ENCODE data around the gene EBNA1BP2. TPM values are rescaled to one million over a fixed set of nuclear protein-coding genes. Genes with fewer than 3 reads are reported as not detected.

The EBNA1BP2 gene
- total RNA-seq, 1 experiment from 2014 or later = 169 TPM

DNA sequence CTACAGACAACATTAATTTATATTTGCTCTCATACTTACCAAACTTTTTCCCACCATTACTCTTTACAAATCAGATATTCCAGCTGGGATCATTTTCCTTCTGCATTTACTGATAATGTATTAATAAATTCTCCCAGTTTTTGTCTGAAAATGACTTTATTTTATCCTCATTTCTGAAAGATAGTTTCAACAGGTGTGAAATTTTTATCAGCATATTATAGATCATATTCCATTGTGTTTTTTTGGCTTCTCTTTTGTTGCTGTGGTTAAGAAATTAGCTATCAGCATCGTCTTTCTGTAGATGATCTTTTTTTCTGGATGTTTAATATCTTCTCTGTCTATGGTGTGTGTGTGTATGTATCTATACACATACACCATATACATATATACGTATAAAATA, 2.8 kb upstream of the EBNA1BP2 start:
- TF ChIP-seq EZH2 (IDR thresholded peaks at IDR 0.05; ENCODE audit: borderline replicate concordance, low read depth, low read length, poor library complexity, severe bottlenecking) = no peak
- intact Hi-C loops (cut with micrococcal nuclease; ENCODE audit: unreplicated experiment) = no loop called here
- Histone ChIP-seq H3K4me1 (ENCODE audit: insufficient read depth, low read length, poor library complexity, severe bottlenecking) (peaks cover 8% of the 10 kb centered on the region), H3K27ac (ENCODE audit: low read depth, low read length, poor library complexity, severe bottlenecking) (no peak overlapping the region), H3K27me3 (replicated peaks; ENCODE audit: insufficient read depth, low read depth, low read length, poor library complexity) (no peaks in the 10 kb centered on the region), H3K9me3 (ENCODE audit: low read depth, low read length, poor library complexity, severe bottlenecking) (no peaks in the 10 kb centered on the region), H3K4me3 (ENCODE audit: low read depth, low read length, poor library complexity, severe bottlenecking) (no peak overlapping the region), H3K36me3 (ENCODE audit: insufficient read depth, low read length, poor library complexity, severe bottlenecking) (peaks cover 5% of the 10 kb centered on the region)
- no TSS peak for BruUV-seq (replicated peaks)
- DNase-seq (ENCODE audit: low spot score) = no peak
- POLR2A ChIA-PET (ENCODE audit: low non-redundant PET) = interaction anchor here (0.6 kb wide), 1 partner anchor 475 kb away, joined by 3 read pairs; the partner anchor contains the start of gene KDM4A
- CTCF ChIA-PET = no interaction called here

DNA sequence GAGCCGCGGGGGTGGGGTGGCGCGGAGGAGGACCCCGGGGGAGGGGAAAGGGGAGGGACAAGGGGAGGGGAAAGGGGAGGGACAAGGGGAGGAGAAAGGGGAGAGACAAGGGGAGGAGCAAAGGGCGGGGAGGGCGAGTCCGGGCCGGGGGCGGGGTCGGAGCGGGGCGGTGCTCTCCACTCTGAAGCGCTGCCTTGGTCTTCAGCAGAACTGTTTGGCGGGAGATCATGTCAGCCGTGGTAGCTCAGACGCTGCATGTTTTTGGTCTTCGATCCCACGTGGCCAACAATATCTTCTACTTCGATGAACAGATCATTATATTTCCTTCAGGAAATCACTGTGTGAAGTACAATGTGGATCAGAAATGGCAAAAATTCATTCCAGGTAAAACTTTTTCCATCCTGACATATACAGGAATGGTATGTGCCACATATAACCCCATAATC, 460 bp upstream of the EBNA1BP2 start:
- H3K9me3 ChIP-seq (ENCODE audit: low read depth, low read length, poor library complexity, severe bottlenecking) = no peaks in the 10 kb centered on the region
- H3K27me3 ChIP-seq (replicated peaks; ENCODE audit: insufficient read depth, low read depth, low read length, poor library complexity) = no peaks in the 10 kb centered on the region
- BruUV-seq (replicated peaks) = no TSS peak
- intact Hi-C loops (cut with micrococcal nuclease; ENCODE audit: unreplicated experiment) = no loop called here
- ChIA-PET POLR2A (ENCODE audit: low non-redundant PET) (no interaction called here), CTCF (interaction anchor here (1.0 kb wide), 2 partner anchors 54 to 249 kb away, joined by 3 read pairs; no protein-coding TSS in a partner anchor)
- peaks cover 28% of the 10 kb centered on the region for H3K36me3 ChIP-seq (ENCODE audit: insufficient read depth, low read length, poor library complexity, severe bottlenecking)
- no peak for TF ChIP-seq EZH2 (IDR thresholded peaks at IDR 0.05; ENCODE audit: borderline replicate concordance, low read depth, low read length, poor library complexity, severe bottlenecking)
- TF ChIP-seq, protein P1, sequence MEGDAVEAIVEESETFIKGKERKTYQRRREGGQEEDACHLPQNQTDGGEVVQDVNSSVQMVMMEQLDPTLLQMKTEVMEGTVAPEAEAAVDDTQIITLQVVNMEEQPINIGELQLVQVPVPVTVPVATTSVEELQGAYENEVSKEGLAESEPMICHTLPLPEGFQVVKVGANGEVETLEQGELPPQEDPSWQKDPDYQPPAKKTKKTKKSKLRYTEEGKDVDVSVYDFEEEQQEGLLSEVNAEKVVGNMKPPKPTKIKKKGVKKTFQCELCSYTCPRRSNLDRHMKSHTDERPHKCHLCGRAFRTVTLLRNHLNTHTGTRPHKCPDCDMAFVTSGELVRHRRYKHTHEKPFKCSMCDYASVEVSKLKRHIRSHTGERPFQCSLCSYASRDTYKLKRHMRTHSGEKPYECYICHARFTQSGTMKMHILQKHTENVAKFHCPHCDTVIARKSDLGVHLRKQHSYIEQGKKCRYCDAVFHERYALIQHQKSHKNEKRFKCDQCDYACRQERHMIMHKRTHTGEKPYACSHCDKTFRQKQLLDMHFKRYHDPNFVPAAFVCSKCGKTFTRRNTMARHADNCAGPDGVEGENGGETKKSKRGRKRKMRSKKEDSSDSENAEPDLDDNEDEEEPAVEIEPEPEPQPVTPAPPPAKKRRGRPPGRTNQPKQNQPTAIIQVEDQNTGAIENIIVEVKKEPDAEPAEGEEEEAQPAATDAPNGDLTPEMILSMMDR (conservative IDR thresholded peaks at IDR 0.05; ENCODE audit: low read depth, low read length) = no peak
- H3K4me3 ChIP-seq (ENCODE audit: low read depth, low read length, poor library complexity, severe bottlenecking) = peak overlapping the region; percentile 89
- peak; percentile 92 for DNase-seq (ENCODE audit: low spot score)
- H3K4me1 ChIP-seq (ENCODE audit: insufficient read depth, low read length, poor library complexity, severe bottlenecking) = peaks cover 8% of the 10 kb centered on the region
- peak overlapping the region; percentile 83 for H3K27ac ChIP-seq (ENCODE audit: low read depth, low read length, poor library complexity, severe bottlenecking)

DNA sequence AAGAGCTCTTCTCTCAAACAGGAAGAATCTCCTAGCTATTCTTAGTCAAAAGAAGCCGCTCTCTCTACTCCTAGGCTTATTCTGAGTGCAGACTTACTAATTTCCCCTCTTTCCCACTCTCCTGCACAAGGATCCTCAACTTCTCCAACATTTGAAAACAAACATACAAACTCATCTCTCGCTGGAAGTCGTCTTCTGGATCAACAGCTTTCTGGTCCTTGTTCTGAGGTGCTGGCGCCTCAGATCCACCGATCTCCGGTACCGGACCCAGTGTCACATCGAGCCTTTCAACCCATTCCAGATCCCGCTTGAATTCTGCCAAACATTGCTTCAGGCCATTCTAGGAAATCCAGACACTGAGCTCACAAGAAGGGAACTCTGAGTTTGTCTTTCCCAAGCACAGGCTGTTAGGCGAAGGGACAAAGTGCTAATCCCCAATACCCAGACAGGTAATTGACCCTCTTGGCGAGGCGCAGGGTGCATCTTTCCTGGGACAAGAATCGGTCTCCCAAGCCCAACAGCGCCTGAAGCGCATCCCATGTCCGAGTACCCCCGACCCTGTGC, 696 bp downstream of the EBNA1BP2 start:
- ChIA-PET POLR2A (ENCODE audit: low non-redundant PET) (no interaction called here), CTCF (interaction anchor here (1.0 kb wide), 2 partner anchors 56 to 248 kb away, joined by 3 read pairs; no protein-coding TSS in a partner anchor)
- no peak for TF ChIP-seq EZH2 (IDR thresholded peaks at IDR 0.05; ENCODE audit: borderline replicate concordance, low read depth, low read length, poor library complexity, severe bottlenecking)
- TF ChIP-seq, protein P1 (conservative IDR thresholded peaks at IDR 0.05; ENCODE audit: low read depth, low read length) = no peak
- H3K9me3 ChIP-seq (ENCODE audit: low read depth, low read length, poor library complexity, severe bottlenecking) = no peaks in the 10 kb centered on the region
- H3K4me1 ChIP-seq (ENCODE audit: insufficient read depth, low read length, poor library complexity, severe bottlenecking) = peaks cover 8% of the 10 kb centered on the region
- H3K36me3 ChIP-seq (ENCODE audit: insufficient read depth, low read length, poor library complexity, severe bottlenecking) = peaks cover 40% of the 10 kb centered on the region
- no peak for DNase-seq (ENCODE audit: low spot score)
- H3K4me3 ChIP-seq (ENCODE audit: low read depth, low read length, poor library complexity, severe bottlenecking) = peak overlapping the region; percentile 89
- intact Hi-C loops (cut with micrococcal nuclease; ENCODE audit: unreplicated experiment) = no loop called here
- TSS peak; percentile 60 for BruUV-seq (replicated peaks)
- H3K27me3 ChIP-seq (replicated peaks; ENCODE audit: insufficient read depth, low read depth, low read length, poor library complexity) = no peaks in the 10 kb centered on the region
- peak overlapping the region; percentile 83 for H3K27ac ChIP-seq (ENCODE audit: low read depth, low read length, poor library complexity, severe bottlenecking)

DNA sequence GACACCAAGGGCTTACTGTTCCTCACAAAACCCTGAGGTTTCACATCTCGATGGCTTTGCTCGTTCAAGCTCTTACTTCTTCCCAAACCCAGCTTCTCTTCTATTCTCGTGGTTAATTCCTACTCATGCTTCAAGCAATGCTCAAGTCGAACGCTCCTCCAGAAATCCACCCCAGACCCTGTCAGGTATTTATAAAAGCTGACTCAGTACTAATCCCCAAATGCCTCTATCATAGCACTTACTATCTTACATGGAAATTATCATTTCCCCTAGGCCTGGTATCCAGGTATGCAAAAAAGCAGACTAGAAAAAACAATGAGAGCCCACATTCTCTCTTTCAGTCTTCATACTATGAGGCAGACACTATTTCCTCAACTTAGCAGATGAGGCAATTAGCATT, 6.3 kb downstream of the EBNA1BP2 start:
- no peaks in the 10 kb centered on the region for H3K27me3 ChIP-seq (replicated peaks; ENCODE audit: insufficient read depth, low read depth, low read length, poor library complexity)
- no peak for DNase-seq (ENCODE audit: low spot score)
- H3K4me1 ChIP-seq (ENCODE audit: insufficient read depth, low read length, poor library complexity, severe bottlenecking) = no peaks in the 10 kb centered on the region
- no peak overlapping the region for H3K4me3 ChIP-seq (ENCODE audit: low read depth, low read length, poor library complexity, severe bottlenecking)
- ChIA-PET POLR2A (ENCODE audit: low non-redundant PET) (no interaction called here), CTCF (no interaction called here)
- no peak overlapping the region for H3K27ac ChIP-seq (ENCODE audit: low read depth, low read length, poor library complexity, severe bottlenecking)
- no peak for TF ChIP-seq EZH2 (IDR thresholded peaks at IDR 0.05; ENCODE audit: borderline replicate concordance, low read depth, low read length, poor library complexity, severe bottlenecking)
- TF ChIP-seq, protein P1 (conservative IDR thresholded peaks at IDR 0.05; ENCODE audit: low read depth, low read length) = no peak
- no TSS peak for BruUV-seq (replicated peaks)
- no peaks in the 10 kb centered on the region for H3K9me3 ChIP-seq (ENCODE audit: low read depth, low read length, poor library complexity, severe bottlenecking)
- peaks cover 73% of the 10 kb centered on the region for H3K36me3 ChIP-seq (ENCODE audit: insufficient read depth, low read length, poor library complexity, severe bottlenecking)
- intact Hi-C loops (cut with micrococcal nuclease; ENCODE audit: unreplicated experiment) = no loop called here

Measured in A673 (cell line).